Measurements from ENCODE around the gene CCDC90B.

The CCDC90B gene

DNA sequence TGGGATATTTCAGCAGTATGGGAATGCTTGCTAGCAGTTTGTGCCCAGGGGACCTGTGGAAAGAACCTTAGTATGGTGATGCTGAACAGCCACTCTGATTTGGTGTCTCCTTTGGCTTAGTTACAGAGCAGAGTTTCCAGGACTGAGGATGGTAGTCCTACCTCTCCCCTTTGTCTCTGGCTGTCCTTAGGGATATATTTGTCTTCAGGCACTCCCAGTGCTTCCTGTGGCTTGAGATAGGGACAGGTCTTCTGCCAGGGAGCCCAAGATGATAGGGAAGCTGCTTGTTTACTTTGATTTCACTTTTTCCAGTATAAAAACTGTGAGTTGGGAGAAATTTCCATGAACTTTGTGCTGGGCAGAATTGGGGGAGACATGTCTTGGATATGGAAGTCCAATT lies 64.5 kb downstream of the CCDC90B start:
- H3K36me3 ChIP-seq (ENCODE audit: control insufficient read depth, insufficient read depth, low read length), result no peaks in the 10 kb centered on the region
- no peak overlapping the region for H3K4me3 ChIP-seq (replicated peaks; ENCODE audit: low read depth, low read length)
- no peaks in the 10 kb centered on the region for H3K27me3 ChIP-seq (replicated peaks; ENCODE audit: control insufficient read depth, insufficient read depth, low read length)
- TF ChIP-seq CTCF (IDR thresholded peaks at IDR 0.05; ENCODE audit: insufficient read depth, low read length, poor library complexity, severe bottlenecking), result no peak
- DNase-seq (ENCODE audit: extremely low read depth, insufficient read length), result no peak

GRCh38 chr11:83220260-83220659 lies 65.9 kb downstream of the CCDC90B start:
- no peak for DNase-seq (ENCODE audit: extremely low read depth, insufficient read length)

GRCh38 chr11:83219095-83219494 lies 67.1 kb downstream of the CCDC90B start:
- peak; percentile 13 for TF ChIP-seq CTCF (IDR thresholded peaks at IDR 0.05; ENCODE audit: insufficient read depth, low read length, poor library complexity, severe bottlenecking)
- H3K4me3 ChIP-seq (replicated peaks; ENCODE audit: low read depth, low read length), result no peak overlapping the region
- no peak for DNase-seq (ENCODE audit: extremely low read depth, insufficient read length)
- H3K27me3 ChIP-seq (replicated peaks; ENCODE audit: control insufficient read depth, insufficient read depth, low read length), result no peaks in the 10 kb centered on the region
- H3K36me3 ChIP-seq (ENCODE audit: control insufficient read depth, insufficient read depth, low read length), result no peaks in the 10 kb centered on the region

More at GRCh38 chr11:83220260-83220659, 65.9 kb downstream of the CCDC90B start:
- Histone ChIP-seq H3K36me3 (ENCODE audit: control insufficient read depth, insufficient read depth, low read length) (no peaks in the 10 kb centered on the region), H3K27me3 (replicated peaks; ENCODE audit: control insufficient read depth, insufficient read depth, low read length) (no peaks in the 10 kb centered on the region), H3K4me3 (replicated peaks; ENCODE audit: low read depth, low read length) (no peak overlapping the region)
- no peak for TF ChIP-seq CTCF (IDR thresholded peaks at IDR 0.05; ENCODE audit: insufficient read depth, low read length, poor library complexity, severe bottlenecking)
